Astrocyte (in vitro differentiated cells and primary cell): ENCODE measurements around the gene CTNNA2. TPM values are rescaled to one million over a fixed set of nuclear protein-coding genes. Genes with fewer than 3 reads are reported as not detected.

ENCODE experiments used
- DNase-seq: peaks from one replicate; pipeline ENCODE4 v3.0.0-alpha.2; 2010; ENCODE audit warnings: low read depth
- FAIRE-seq: peaks from 2 replicates; lab custom pipeline; 2011; peaks lifted over from hg19 to GRCh38; lab: Jason Lieb, UNC
- H2AFZ ChIP-seq: 2 replicates; pipeline ENCODE4 v1.6.0; 2012; ENCODE audit warnings: low read depth, low read length, inconsistent platforms
- H3K27ac ChIP-seq: 2 replicates; pipeline ENCODE4 v1.5.1; 2011; ENCODE audit warnings: low read depth, low read length, inconsistent platforms
- H3K27me3 ChIP-seq: 2 replicates; pipeline ENCODE4 v1.6.0; 2011; ENCODE audit warnings: low read length, inconsistent platforms; ENCODE audit not compliant: insufficient read depth
- H3K36me3 ChIP-seq: 2 replicates; pipeline ENCODE4 v1.5.1; 2011; ENCODE audit warnings: low read length, inconsistent platforms; ENCODE audit not compliant: insufficient read depth
- H3K4me1 ChIP-seq: 2 replicates; pipeline ENCODE4 v1.5.1; 2011; ENCODE audit warnings: low read length, inconsistent platforms; ENCODE audit not compliant: insufficient read depth
- H3K4me2 ChIP-seq: 2 replicates; pipeline ENCODE4 v1.6.0; 2012; ENCODE audit warnings: low read length, inconsistent platforms
- H3K4me3 ChIP-seq: 2 replicates; pipeline ENCODE4 v1.5.1; 2011; ENCODE audit warnings: low read depth, mild to moderate bottlenecking, low read length, inconsistent platforms; ENCODE audit not compliant: insufficient read depth
- H3K79me2 ChIP-seq: 2 replicates; pipeline ENCODE4 v1.6.0; 2012; ENCODE audit warnings: mild to moderate bottlenecking, low read length, inconsistent platforms; ENCODE audit not compliant: insufficient read depth
- H3K9ac ChIP-seq: 2 replicates; pipeline ENCODE4 v1.6.0; 2012; ENCODE audit warnings: mild to moderate bottlenecking, low read length, inconsistent platforms
- H3K9me3 ChIP-seq: 2 replicates; pipeline ENCODE4 v1.5.1; 2012; ENCODE audit warnings: low read depth, mild to moderate bottlenecking, low read length, inconsistent platforms; ENCODE audit not compliant: insufficient read depth
- H4K20me1 ChIP-seq: 2 replicates; pipeline ENCODE4 v1.6.0; 2012; ENCODE audit warnings: low read length, inconsistent platforms; ENCODE audit not compliant: insufficient read depth
- H3K27ac Mint-ChIP-seq: one replicate; pipeline ENCODE4 v1.8.0; 2021; ENCODE audit warnings: mild to moderate bottlenecking, mixed read lengths; ENCODE audit not compliant: unreplicated experiment
- H3K27me3 Mint-ChIP-seq: one replicate; pipeline ENCODE4 v1.8.0; 2021; ENCODE audit warnings: low read depth, mixed read lengths; ENCODE audit not compliant: unreplicated experiment
- H3K36me3 Mint-ChIP-seq: one replicate; pipeline ENCODE4 v1.8.0; 2021; ENCODE audit warnings: low read depth, mixed read lengths; ENCODE audit not compliant: unreplicated experiment
- H3K4me1 Mint-ChIP-seq: one replicate; pipeline ENCODE4 v1.8.0; 2021; ENCODE audit warnings: low read depth, mixed read lengths; ENCODE audit not compliant: unreplicated experiment
- H3K4me3 Mint-ChIP-seq: one replicate; pipeline ENCODE4 v1.8.0; 2021; ENCODE audit warnings: mild to moderate bottlenecking, moderate library complexity, mixed read lengths; ENCODE audit not compliant: unreplicated experiment
- H3K9me3 Mint-ChIP-seq: one replicate; pipeline ENCODE4 v1.8.0; 2021; ENCODE audit warnings: mild to moderate bottlenecking, mixed read lengths; ENCODE audit not compliant: unreplicated experiment
- EZH2 ChIP-seq: IDR thresholded peaks from 2 replicates; pipeline ENCODE4 v1.6.1; 2012; ENCODE audit warnings: mild to moderate bottlenecking, low read length, inconsistent platforms; ENCODE audit not compliant: insufficient read depth
- total RNA-seq: library from RNA; stranded (reverse); gene quantifications from 2 replicates; pipeline ENCODE4 v1.2.1, GENCODE V29; 2021
- TF ChIP-seq, protein P1 (sequence below): IDR thresholded peaks from 2 replicates; pipeline ENCODE4 v1.5.1; 2011; ENCODE audit warnings: low read depth, mild to moderate bottlenecking, inconsistent platforms, low read length, moderate library complexity; ENCODE audit not compliant: insufficient read depth

Gene CTNNA2
- total RNA-seq, 1 donor from 2014 or later: 3.9 TPM

DNA sequence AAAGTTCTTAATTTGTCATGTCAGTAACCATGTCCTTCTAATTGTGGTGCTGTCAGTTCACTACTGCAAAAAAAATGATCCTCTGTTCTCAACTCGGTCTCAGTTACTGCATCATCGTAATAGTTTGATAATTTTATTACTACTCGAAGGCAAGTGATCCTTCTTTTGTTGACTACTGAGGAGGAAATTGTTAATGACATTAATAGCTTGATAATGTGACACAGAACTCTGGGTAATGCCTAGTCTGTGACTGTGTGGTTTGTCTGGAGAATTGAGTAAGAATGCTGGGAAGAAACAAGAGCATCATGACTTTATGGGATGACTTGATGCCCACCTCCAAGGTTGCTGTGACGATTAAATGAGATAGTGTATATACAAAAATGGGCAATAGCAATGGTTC, 524.5 kb downstream of the CTNNA2 start:
- Mint-ChIP-seq H3K4me1 (no peaks in the 10 kb centered on the region), H3K4me3 (no peak overlapping the region), H3K9me3 (no peaks in the 10 kb centered on the region), H3K27me3 (peaks cover 2% of the 10 kb centered on the region), H3K27ac (no peak overlapping the region), H3K36me3 (no peaks in the 10 kb centered on the region)
- Histone ChIP-seq H3K4me2 (no peak overlapping the region), H3K27me3 (no peaks in the 10 kb centered on the region), H3K4me1 (no peaks in the 10 kb centered on the region), H4K20me1 (no peaks in the 10 kb centered on the region), H2AFZ (no peak overlapping the region), H3K36me3 (no peaks in the 10 kb centered on the region), H3K79me2 (no peaks in the 10 kb centered on the region), H3K4me3 (no peak overlapping the region), H3K9me3 (no peaks in the 10 kb centered on the region), H3K27ac (no peak overlapping the region), H3K9ac (no peak overlapping the region)
- DNase-seq: no peak
- TF ChIP-seq, protein P1, sequence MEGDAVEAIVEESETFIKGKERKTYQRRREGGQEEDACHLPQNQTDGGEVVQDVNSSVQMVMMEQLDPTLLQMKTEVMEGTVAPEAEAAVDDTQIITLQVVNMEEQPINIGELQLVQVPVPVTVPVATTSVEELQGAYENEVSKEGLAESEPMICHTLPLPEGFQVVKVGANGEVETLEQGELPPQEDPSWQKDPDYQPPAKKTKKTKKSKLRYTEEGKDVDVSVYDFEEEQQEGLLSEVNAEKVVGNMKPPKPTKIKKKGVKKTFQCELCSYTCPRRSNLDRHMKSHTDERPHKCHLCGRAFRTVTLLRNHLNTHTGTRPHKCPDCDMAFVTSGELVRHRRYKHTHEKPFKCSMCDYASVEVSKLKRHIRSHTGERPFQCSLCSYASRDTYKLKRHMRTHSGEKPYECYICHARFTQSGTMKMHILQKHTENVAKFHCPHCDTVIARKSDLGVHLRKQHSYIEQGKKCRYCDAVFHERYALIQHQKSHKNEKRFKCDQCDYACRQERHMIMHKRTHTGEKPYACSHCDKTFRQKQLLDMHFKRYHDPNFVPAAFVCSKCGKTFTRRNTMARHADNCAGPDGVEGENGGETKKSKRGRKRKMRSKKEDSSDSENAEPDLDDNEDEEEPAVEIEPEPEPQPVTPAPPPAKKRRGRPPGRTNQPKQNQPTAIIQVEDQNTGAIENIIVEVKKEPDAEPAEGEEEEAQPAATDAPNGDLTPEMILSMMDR: no peak
- TF ChIP-seq EZH2: no peak
- FAIRE-seq: no peak

DNA sequence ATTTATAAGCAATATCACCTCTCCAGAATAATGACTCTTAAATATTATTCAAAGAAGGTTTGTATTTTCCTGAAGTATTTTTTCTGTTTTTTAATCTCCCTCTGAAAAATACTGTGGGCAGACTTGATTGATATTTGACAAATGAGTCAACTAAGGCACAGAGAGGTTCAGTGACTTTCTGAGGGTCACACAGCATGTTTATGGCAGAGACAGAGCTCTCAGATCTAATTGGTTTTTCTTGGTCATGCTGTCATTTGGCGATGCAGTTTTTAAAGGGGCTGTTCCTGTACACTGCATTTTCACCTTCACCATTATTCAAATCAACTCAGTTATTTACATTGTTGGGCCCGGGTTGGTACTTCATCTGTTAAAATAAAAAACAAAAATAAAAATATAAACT, 527.4 kb downstream of the CTNNA2 start:
- H3K4me1 Mint-ChIP-seq: no peaks in the 10 kb centered on the region
- no peak for DNase-seq
- no peaks in the 10 kb centered on the region for H3K9me3 ChIP-seq
- no peaks in the 10 kb centered on the region for H3K9me3 Mint-ChIP-seq
- H3K4me3 Mint-ChIP-seq: no peak overlapping the region
- H3K4me3 ChIP-seq: no peak overlapping the region
- H3K27me3 Mint-ChIP-seq: peaks cover 2% of the 10 kb centered on the region
- no peaks in the 10 kb centered on the region for H3K36me3 ChIP-seq
- H3K4me2 ChIP-seq: no peak overlapping the region
- H3K4me1 ChIP-seq: no peaks in the 10 kb centered on the region
- no peak overlapping the region for H3K27ac ChIP-seq
- no peaks in the 10 kb centered on the region for H3K36me3 Mint-ChIP-seq
- no peaks in the 10 kb centered on the region for H4K20me1 ChIP-seq
- no peak overlapping the region for H2AFZ ChIP-seq
- H3K27me3 ChIP-seq: no peaks in the 10 kb centered on the region
- H3K27ac Mint-ChIP-seq: no peak overlapping the region
- no peaks in the 10 kb centered on the region for H3K79me2 ChIP-seq
- TF ChIP-seq, protein P1: no peak
- TF ChIP-seq EZH2: no peak
- FAIRE-seq: no peak
- no peak overlapping the region for H3K9ac ChIP-seq

DNA sequence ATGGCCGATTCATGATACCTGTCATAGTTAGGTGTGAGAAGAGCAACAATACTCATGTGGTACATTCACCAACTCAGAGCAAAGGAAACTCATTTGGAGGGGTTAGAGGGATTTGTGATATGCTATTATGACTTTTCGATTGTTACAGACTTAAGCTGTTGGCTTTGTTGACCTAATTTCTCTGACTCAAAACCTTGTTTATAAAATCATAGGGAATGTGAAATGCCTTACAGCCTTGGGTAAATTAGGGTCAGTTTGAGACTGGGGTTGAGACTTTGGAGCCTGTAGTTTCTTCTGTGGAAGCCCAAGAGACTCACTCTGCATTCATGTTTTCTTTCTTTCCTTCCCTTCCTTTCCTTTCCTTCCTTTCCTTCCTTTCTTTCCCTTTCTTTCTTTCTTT, 529.8 kb downstream of the CTNNA2 start:
- H3K4me2 ChIP-seq: no peak overlapping the region
- H3K4me3 ChIP-seq: no peak overlapping the region
- H3K27me3 Mint-ChIP-seq: peaks cover 2% of the 10 kb centered on the region
- no peak overlapping the region for H3K27ac ChIP-seq
- no peak overlapping the region for H3K27ac Mint-ChIP-seq
- H3K9me3 Mint-ChIP-seq: no peaks in the 10 kb centered on the region
- no peaks in the 10 kb centered on the region for H3K27me3 ChIP-seq
- H3K4me1 ChIP-seq: no peaks in the 10 kb centered on the region
- no peaks in the 10 kb centered on the region for H4K20me1 ChIP-seq
- no peak overlapping the region for H3K9ac ChIP-seq
- no peak for TF ChIP-seq EZH2
- TF ChIP-seq, protein P1: no peak
- no peak overlapping the region for H3K4me3 Mint-ChIP-seq
- H3K36me3 Mint-ChIP-seq: no peaks in the 10 kb centered on the region
- H3K79me2 ChIP-seq: no peaks in the 10 kb centered on the region
- H3K9me3 ChIP-seq: no peaks in the 10 kb centered on the region
- no peaks in the 10 kb centered on the region for H3K36me3 ChIP-seq
- DNase-seq (no peak), FAIRE-seq (no peak)
- no peak overlapping the region for H2AFZ ChIP-seq
- H3K4me1 Mint-ChIP-seq: no peaks in the 10 kb centered on the region
